HL-60 (cell line): Measurements from ENCODE around the gene RAB13.
A peak's percentile ranks its signal among the peaks of the same experiment; 100 is the strongest.

ENCODE experiments used
- DNase-seq, 2 experiments: peaks; one replicate each; pipeline ENCODE4 v3.0.0-alpha.2; 2010 to 2020; ENCODE audit warnings: low read depth in 1 of 2, low spot score in 1 of 2
- H3K27ac ChIP-seq: fragments of 250-450 bp; sonication (Bioruptor Pico); replicated peaks from 2 replicates; pipeline ENCODE4 v1.5.1; 2020; ENCODE audit warnings: mild to moderate bottlenecking, moderate library complexity
- H3K27me3 ChIP-seq: fragments of 250-450 bp; sonication (Bioruptor Pico); 2 replicates; pipeline ENCODE4 v1.5.1; 2021; ENCODE audit warnings: mild to moderate bottlenecking, moderate library complexity; ENCODE audit not compliant: insufficient read depth, poor library complexity, severe bottlenecking
- H3K4me3 ChIP-seq: replicated peaks from 2 replicates; pipeline ENCODE4 v1.5.1; 2011; ENCODE audit warnings: mild to moderate bottlenecking, control low read depth, low read length; ENCODE audit not compliant: insufficient read depth
- CTCF ChIP-seq: IDR thresholded peaks from one replicate; pipeline ENCODE4 v1.5.1; 2011; ENCODE audit warnings: low read length, control low read depth, inconsistent platforms; ENCODE audit not compliant: insufficient read depth
- GABPA ChIP-seq: IDR thresholded peaks from 2 replicates; pipeline ENCODE4 v1.6.1; 2012; ENCODE audit warnings: low read depth
- POLR2AphosphoS5 ChIP-seq: IDR thresholded peaks from 2 replicates; pipeline ENCODE4 v1.6.1; 2012; ENCODE audit warnings: low read depth
- SPI1 ChIP-seq: IDR thresholded peaks from 2 replicates; pipeline ENCODE4 v1.6.1; 2012; ENCODE audit warnings: low read depth, mild to moderate bottlenecking, borderline replicate concordance
- TF ChIP-seq, protein P1 (sequence below): IDR thresholded peaks from 2 replicates; pipeline ENCODE4 v1.6.1; 2012; ENCODE audit warnings: low read depth; ENCODE audit not compliant: insufficient replicate concordance

Gene RAB13

DNA sequence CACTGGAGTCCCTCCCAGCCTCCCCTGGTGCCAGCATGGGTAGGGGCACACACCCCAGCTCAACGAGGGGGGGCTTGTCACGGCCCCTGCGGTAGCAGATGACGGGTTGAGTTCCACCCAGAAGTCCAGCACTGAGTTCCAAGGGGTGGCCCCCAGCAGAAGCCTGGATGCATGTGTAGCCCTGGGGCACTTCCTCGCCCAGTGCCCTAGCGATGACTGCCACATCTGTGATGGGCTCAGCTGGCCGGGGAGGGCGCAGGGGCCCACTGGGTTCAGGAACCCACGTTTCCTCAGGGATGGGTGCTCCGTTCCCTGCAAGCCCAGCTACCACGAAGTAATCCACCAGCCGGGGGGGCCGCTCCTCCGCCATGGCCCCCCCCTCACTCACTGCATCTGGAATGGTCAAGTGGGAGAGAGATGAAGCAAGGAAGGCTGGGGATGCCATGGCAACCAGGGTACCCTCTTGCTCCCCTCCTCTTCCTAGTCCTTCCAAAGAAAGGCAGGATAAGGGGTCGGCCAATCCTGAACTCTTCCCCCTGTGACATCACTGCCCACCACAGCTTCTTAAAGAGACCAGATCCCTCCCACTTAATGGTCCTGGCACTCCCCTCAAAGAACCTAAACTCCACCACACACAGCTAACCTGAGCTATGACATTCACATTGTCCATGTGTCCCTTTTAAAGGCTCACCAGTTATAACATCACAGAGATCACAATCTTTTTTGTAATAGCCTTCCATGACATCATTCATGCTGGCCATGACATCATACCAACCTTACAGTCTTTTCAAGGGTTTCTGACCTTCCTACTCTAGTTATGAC, 41.9 kb downstream of the RAB13 start:
- peak overlapping the region; percentile 68 for H3K4me3 ChIP-seq
- TF ChIP-seq CTCF, result no peak
- TF ChIP-seq, protein P1, sequence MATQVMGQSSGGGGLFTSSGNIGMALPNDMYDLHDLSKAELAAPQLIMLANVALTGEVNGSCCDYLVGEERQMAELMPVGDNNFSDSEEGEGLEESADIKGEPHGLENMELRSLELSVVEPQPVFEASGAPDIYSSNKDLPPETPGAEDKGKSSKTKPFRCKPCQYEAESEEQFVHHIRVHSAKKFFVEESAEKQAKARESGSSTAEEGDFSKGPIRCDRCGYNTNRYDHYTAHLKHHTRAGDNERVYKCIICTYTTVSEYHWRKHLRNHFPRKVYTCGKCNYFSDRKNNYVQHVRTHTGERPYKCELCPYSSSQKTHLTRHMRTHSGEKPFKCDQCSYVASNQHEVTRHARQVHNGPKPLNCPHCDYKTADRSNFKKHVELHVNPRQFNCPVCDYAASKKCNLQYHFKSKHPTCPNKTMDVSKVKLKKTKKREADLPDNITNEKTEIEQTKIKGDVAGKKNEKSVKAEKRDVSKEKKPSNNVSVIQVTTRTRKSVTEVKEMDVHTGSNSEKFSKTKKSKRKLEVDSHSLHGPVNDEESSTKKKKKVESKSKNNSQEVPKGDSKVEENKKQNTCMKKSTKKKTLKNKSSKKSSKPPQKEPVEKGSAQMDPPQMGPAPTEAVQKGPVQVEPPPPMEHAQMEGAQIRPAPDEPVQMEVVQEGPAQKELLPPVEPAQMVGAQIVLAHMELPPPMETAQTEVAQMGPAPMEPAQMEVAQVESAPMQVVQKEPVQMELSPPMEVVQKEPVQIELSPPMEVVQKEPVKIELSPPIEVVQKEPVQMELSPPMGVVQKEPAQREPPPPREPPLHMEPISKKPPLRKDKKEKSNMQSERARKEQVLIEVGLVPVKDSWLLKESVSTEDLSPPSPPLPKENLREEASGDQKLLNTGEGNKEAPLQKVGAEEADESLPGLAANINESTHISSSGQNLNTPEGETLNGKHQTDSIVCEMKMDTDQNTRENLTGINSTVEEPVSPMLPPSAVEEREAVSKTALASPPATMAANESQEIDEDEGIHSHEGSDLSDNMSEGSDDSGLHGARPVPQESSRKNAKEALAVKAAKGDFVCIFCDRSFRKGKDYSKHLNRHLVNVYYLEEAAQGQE, result no peak
- no peak for TF ChIP-seq SPI1
- no peak for TF ChIP-seq GABPA
- no peak for TF ChIP-seq POLR2AphosphoS5
- H3K27me3 ChIP-seq, result no peaks in the 10 kb centered on the region
- DNase-seq, result peak in 1 of 2 experiments; percentile 56
- peak overlapping the region; percentile 96 for H3K27ac ChIP-seq

- H3K27me3 ChIP-seq, result no peaks in the 10 kb centered on the region
- H3K27ac ChIP-seq, result no peak overlapping the region
- TF ChIP-seq CTCF (no peak), POLR2AphosphoS5 (no peak), GABPA (no peak), SPI1 (no peak)
- TF ChIP-seq, protein P1, result no peak
- no peak for DNase-seq
- no peak overlapping the region for H3K4me3 ChIP-seq
Measured at GRCh38 chr1:153942766-153943549, 43.2 kb downstream of the RAB13 start.

GRCh38 chr1:153941826-153942725, 44.1 kb downstream of the RAB13 start:
- TF ChIP-seq, protein P1, result no peak
- no peak for TF ChIP-seq SPI1
- no peak for TF ChIP-seq POLR2AphosphoS5
- no peak for TF ChIP-seq CTCF
- DNase-seq, result no peak

More at GRCh38 chr1:153941826-153942725, 44.1 kb downstream of the RAB13 start:
- Histone ChIP-seq H3K27ac (no peak overlapping the region), H3K4me3 (no peak overlapping the region), H3K27me3 (no peaks in the 10 kb centered on the region)
